Natural killer cell (primary cell): Measurements from ENCODE around the gene SYNDIG1. TPM values are rescaled to one million over a fixed set of nuclear protein-coding genes. Genes with fewer than 3 reads are reported as not detected.

ENCODE experiments used
- ATAC-seq, 3 donors: fragments of 150-1000 bp in 2 of 3; fragments of 200-7000 bp in 1 of 3; cut with Tn5 transposase; 1 replicate in 1 of 3; 2 replicates in 2 of 3; pipeline ENCODE4 v1.10.0; 2021; ENCODE audit warnings: mild to moderate bottlenecking in 2 of 3, moderate library complexity in 2 of 3
- DNase-seq, 2 donors: peaks; one replicate each; pipeline versions ENCODE4 v3.0.0 to v3.0.0-alpha.2; 2013 to 2021; ENCODE audit warnings: mixed read lengths in 1 of 2
- H3K27ac ChIP-seq: one replicate; pipeline ENCODE4 v1.5.1; 2013; ENCODE audit warnings: mild to moderate bottlenecking, low read length
- H3K27me3 ChIP-seq: one replicate; pipeline ENCODE4 v1.6.1; 2013; ENCODE audit warnings: low read length; ENCODE audit not compliant: control insufficient read depth, insufficient read depth
- H3K36me3 ChIP-seq: one replicate; pipeline ENCODE4 v1.6.1; 2013; ENCODE audit warnings: low read length; ENCODE audit not compliant: control insufficient read depth, insufficient read depth
- H3K4me1 ChIP-seq: one replicate; pipeline ENCODE4 v1.6.1; 2013; ENCODE audit warnings: low read length; ENCODE audit not compliant: control insufficient read depth, insufficient read depth
- H3K4me3 ChIP-seq: one replicate; pipeline ENCODE4 v1.5.1; 2013; ENCODE audit warnings: low read length
- H3K9me3 ChIP-seq: one replicate; pipeline ENCODE4 v1.6.1; 2013; ENCODE audit warnings: low read length; ENCODE audit not compliant: control insufficient read depth, insufficient read depth
- H3K27ac Mint-ChIP-seq, 2 donors: one replicate each; pipeline ENCODE4 v1.8.0; 2022; ENCODE audit warnings: mild to moderate bottlenecking in 2 of 2, mixed read lengths in 2 of 2, moderate library complexity in 1 of 2
- H3K27me3 Mint-ChIP-seq, 2 donors: one replicate each; pipeline ENCODE4 v1.8.0; 2022; ENCODE audit warnings: low read depth in 2 of 2, mixed read lengths in 2 of 2
- H3K36me3 Mint-ChIP-seq: one replicate; pipeline ENCODE4 v1.8.0; 2022; ENCODE audit warnings: mixed read lengths
- H3K4me1 Mint-ChIP-seq, 2 donors: one replicate each; pipeline ENCODE4 v1.8.0; 2022; ENCODE audit warnings: mixed read lengths in 2 of 2
- H3K4me3 Mint-ChIP-seq: one replicate; pipeline ENCODE4 v1.8.0; 2022; ENCODE audit warnings: mild to moderate bottlenecking, moderate library complexity, mixed read lengths
- H3K9me3 Mint-ChIP-seq, 2 donors: one replicate each; pipeline ENCODE4 v1.8.0; 2022; ENCODE audit warnings: mixed read lengths in 2 of 2
- CTCF ChIP-seq: fragments of 200-600 bp; IDR thresholded peaks from one replicate; pipeline ENCODE4 v1.8.0; 2022; ENCODE audit warnings: antibody characterized with exemption
- WGBS: methylation state at CpG from one replicate; pipeline ENCODE4 v1.1.7; 2013; ENCODE audit warnings: missing lambda C conversion rate; ENCODE audit not compliant: insufficient coverage; 5-methylcytosine and 5-hydroxymethylcytosine counted together
- intact Hi-C: fragments of 100-400 bp; cut with micrococcal nuclease; formaldehyde crosslinking; loops from one replicate; pipeline ENCODE4 v1.14.2; 2022
- total RNA-seq, 4 donors: library from RNA; stranded (reverse); fragments of 120-200 nt in 1 of 4; gene quantifications; one replicate each; pipeline versions ENCODE4 v1.2.3 to v1.2.4, GENCODE V29; 2013 to 2022

The SYNDIG1 gene
- total RNA-seq, 3 donors from 2014 or later (not counting 1 experiment from before 2014, with no cell fraction given) = not detected

- peaks cover 6 to 31% of the 10 kb centered on the region in 2 donors for H3K27me3 Mint-ChIP-seq
- no peak overlapping the region for H3K4me3 Mint-ChIP-seq
- no peak for TF ChIP-seq CTCF
- no peak overlapping the region for H3K27ac ChIP-seq
- no peaks in the 10 kb centered on the region for H3K4me1 ChIP-seq
- intact Hi-C loops = no loop called here
- no peaks in the 10 kb centered on the region for H3K36me3 Mint-ChIP-seq
- DNase-seq (no peak), ATAC-seq (no peak)
- peaks cover 2% of the 10 kb centered on the region for H3K27me3 ChIP-seq
- no peaks in the 10 kb centered on the region for H3K9me3 Mint-ChIP-seq
- no peaks in the 10 kb centered on the region for H3K4me1 Mint-ChIP-seq
- H3K9me3 ChIP-seq = no peaks in the 10 kb centered on the region
- H3K36me3 ChIP-seq = no peaks in the 10 kb centered on the region
- H3K4me3 ChIP-seq = no peak overlapping the region
- H3K27ac Mint-ChIP-seq = no peak overlapping the region
- WGBS = 79% methylated on average over 4 of the region's 4 CpGs
Observed at GRCh38 chr20:24425523-24426135, 43.8 kb upstream of the SYNDIG1 start.

- DNase-seq = no peak
- 81% methylated on average over 5 of the region's 6 CpGs for WGBS
- no peak overlapping the region for H3K27ac Mint-ChIP-seq
Observed at GRCh38 chr20:24431279-24432045, 38.0 kb upstream of the SYNDIG1 start.

GRCh38 chr20:24432046-24432442, 37.4 kb upstream of the SYNDIG1 start:
- WGBS = 29% methylated on average over 1 of the region's 2 CpGs
- Mint-ChIP-seq H3K4me1 (no peaks in the 10 kb centered on the region), H3K27ac (no peak overlapping the region), H3K27me3 (peaks cover 9 to 31% of the 10 kb centered on the region in 2 donors), H3K4me3 (no peak overlapping the region), H3K9me3 (no peaks in the 10 kb centered on the region), H3K36me3 (no peaks in the 10 kb centered on the region)
- Histone ChIP-seq H3K4me3 (no peak overlapping the region), H3K9me3 (no peaks in the 10 kb centered on the region), H3K4me1 (no peaks in the 10 kb centered on the region), H3K27ac (no peak overlapping the region), H3K36me3 (no peaks in the 10 kb centered on the region), H3K27me3 (peaks cover 2% of the 10 kb centered on the region)
- DNase-seq (no peak), ATAC-seq (no peak)
- TF ChIP-seq CTCF = no peak
- intact Hi-C loops = no loop called here

More at GRCh38 chr20:24431279-24432045, 38.0 kb upstream of the SYNDIG1 start:
- Mint-ChIP-seq H3K27me3 (peaks cover 9 to 30% of the 10 kb centered on the region in 2 donors), H3K36me3 (no peaks in the 10 kb centered on the region), H3K9me3 (no peaks in the 10 kb centered on the region), H3K4me3 (no peak overlapping the region), H3K4me1 (no peaks in the 10 kb centered on the region)
- H3K9me3 ChIP-seq = no peaks in the 10 kb centered on the region
- H3K27ac ChIP-seq = no peak overlapping the region
- intact Hi-C loops = no loop called here
- H3K27me3 ChIP-seq = peaks cover 2% of the 10 kb centered on the region
- H3K4me1 ChIP-seq = no peaks in the 10 kb centered on the region
- H3K4me3 ChIP-seq = no peak overlapping the region
- ATAC-seq = no peak
- TF ChIP-seq CTCF = no peak
- H3K36me3 ChIP-seq = no peaks in the 10 kb centered on the region
